Activated CD8-positive, alpha-beta T cell treated with anti-CD3 and anti-CD28 coated beads, Interleukin-2, amount 10 ng/mL, durations not matched to agents 7 days and 5 days (primary cell): ENCODE measurements around the gene MORN5. TPM values are rescaled to one million over a fixed set of nuclear protein-coding genes. Genes with fewer than 3 reads are reported as not detected.

Experiments
- ATAC-seq: fragments of 150-1000 bp; cut with Tn5 transposase; one replicate; pipeline ENCODE4 v1.10.0; 2021; ENCODE audit warnings: moderate library complexity
- CTCF ChIA-PET: fragments of 350-600 bp; sonication (Branson Sonifier 250); formaldehyde crosslinking; loops from one replicate; lab custom pipeline; 2021; ENCODE audit warnings: antibody characterized with exemption; lab: Charles Lee
- POLR2A ChIA-PET: fragments of 350-600 bp; sonication (Branson Sonifier 250); formaldehyde crosslinking; loops from one replicate; lab custom pipeline; 2021; ENCODE audit warnings: antibody characterized with exemption; lab: Charles Lee
- DNase-seq: peaks from one replicate; pipeline ENCODE4 v3.0.0-alpha.2; 2020
- H3K27ac Mint-ChIP-seq: one replicate; pipeline ENCODE4 v1.8.0; 2021; ENCODE audit warnings: mild to moderate bottlenecking, mixed read lengths
- H3K27me3 Mint-ChIP-seq: one replicate; pipeline ENCODE4 v1.8.0; 2021; ENCODE audit warnings: low read depth, mixed read lengths
- H3K36me3 Mint-ChIP-seq: one replicate; pipeline ENCODE4 v1.8.0; 2021; ENCODE audit warnings: low read depth, mixed read lengths
- H3K4me1 Mint-ChIP-seq: one replicate; pipeline ENCODE4 v1.8.0; 2021; ENCODE audit warnings: low read depth, mixed read lengths
- H3K4me3 Mint-ChIP-seq: one replicate; pipeline ENCODE4 v1.8.0; 2021; ENCODE audit warnings: mild to moderate bottlenecking, mixed read lengths
- H3K9me3 Mint-ChIP-seq: one replicate; pipeline ENCODE4 v1.8.0; 2022; ENCODE audit warnings: mixed read lengths; ENCODE audit not compliant: insufficient read depth
- total RNA-seq, 2 experiments: library from RNA; stranded (reverse); gene quantifications; one replicate each; pipeline ENCODE4 v1.2.3, GENCODE V29; 2021

The MORN5 gene
- total RNA-seq, 2 experiments from 2014 or later: not detected

GRCh38 chr9:122212473-122213004 is 52.8 kb downstream of the MORN5 start:
- H3K36me3 Mint-ChIP-seq: no peaks in the 10 kb centered on the region
- ATAC-seq: no peak
- H3K27ac Mint-ChIP-seq: no peak overlapping the region
- ChIA-PET POLR2A (no interaction called here), CTCF (interaction anchor here (1.5 kb wide), 1 partner anchor 138 kb away, joined by 3 read pairs; no protein-coding TSS in a partner anchor)
- H3K4me1 Mint-ChIP-seq: peaks cover 6% of the 10 kb centered on the region
- H3K27me3 Mint-ChIP-seq: peaks cover 57% of the 10 kb centered on the region
- no peak for DNase-seq
- H3K9me3 Mint-ChIP-seq: no peaks in the 10 kb centered on the region
- H3K4me3 Mint-ChIP-seq: peak overlapping the region; percentile 8

GRCh38 chr9:122213102-122213588 is 53.4 kb downstream of the MORN5 start:
- H3K27me3 Mint-ChIP-seq: peaks cover 60% of the 10 kb centered on the region
- ATAC-seq: no peak
- CTCF ChIA-PET: no interaction called here
- H3K4me1 Mint-ChIP-seq: peaks cover 9% of the 10 kb centered on the region
- no peak overlapping the region for H3K27ac Mint-ChIP-seq
- H3K9me3 Mint-ChIP-seq: no peaks in the 10 kb centered on the region
- POLR2A ChIA-PET: interaction anchor here (1.0 kb wide), 1 partner anchor 52 kb away, joined by 3 read pairs; the partner anchor contains the start of genes MRRF and RBM18
- peak overlapping the region; percentile 8 for H3K4me3 Mint-ChIP-seq
- DNase-seq: no peak
- H3K36me3 Mint-ChIP-seq: no peaks in the 10 kb centered on the region

GRCh38 chr9:122213589-122214413 is 54.1 kb downstream of the MORN5 start:
- peaks cover 16% of the 10 kb centered on the region for H3K4me1 Mint-ChIP-seq
- no peaks in the 10 kb centered on the region for H3K36me3 Mint-ChIP-seq
- DNase-seq: peak; percentile 67
- peak; percentile 88 for ATAC-seq
- H3K27me3 Mint-ChIP-seq: peaks cover 66% of the 10 kb centered on the region
- peak overlapping the region; percentile 49 for H3K4me3 Mint-ChIP-seq
- no peaks in the 10 kb centered on the region for H3K9me3 Mint-ChIP-seq
- no peak overlapping the region for H3K27ac Mint-ChIP-seq
- CTCF ChIA-PET: interaction anchor here (0.7 kb wide), 1 partner anchor 151 kb away, joined by 3 read pairs; no protein-coding TSS in a partner anchor
- POLR2A ChIA-PET: interaction anchor here (1.0 kb wide), 1 partner anchor 51 kb away, joined by 3 read pairs; the partner anchor contains the start of genes MRRF and RBM18

GRCh38 chr9:122214507-122214906 is 54.8 kb downstream of the MORN5 start:
- Mint-ChIP-seq H3K27me3 (peaks cover 73% of the 10 kb centered on the region), H3K36me3 (no peaks in the 10 kb centered on the region), H3K4me1 (peaks cover 23% of the 10 kb centered on the region), H3K9me3 (no peaks in the 10 kb centered on the region), H3K27ac (no peak overlapping the region), H3K4me3 (peak overlapping the region; percentile 49)
- ChIA-PET CTCF (no interaction called here), POLR2A (no interaction called here)
- no peak for ATAC-seq
- DNase-seq: no peak

GRCh38 chr9:122215663-122216062 is 56.0 kb downstream of the MORN5 start:
- peaks cover 81% of the 10 kb centered on the region for H3K27me3 Mint-ChIP-seq
- peaks cover 31% of the 10 kb centered on the region for H3K4me1 Mint-ChIP-seq
- ATAC-seq (no peak), DNase-seq (no peak)
- no peaks in the 10 kb centered on the region for H3K36me3 Mint-ChIP-seq
- no peak overlapping the region for H3K4me3 Mint-ChIP-seq
- ChIA-PET POLR2A (no interaction called here), CTCF (no interaction called here)
- H3K27ac Mint-ChIP-seq: no peak overlapping the region
- no peaks in the 10 kb centered on the region for H3K9me3 Mint-ChIP-seq

- H3K4me1 Mint-ChIP-seq: peaks cover 31% of the 10 kb centered on the region
- no peak overlapping the region for H3K27ac Mint-ChIP-seq
- H3K4me3 Mint-ChIP-seq: no peak overlapping the region
- DNase-seq (no peak), ATAC-seq (no peak)
- ChIA-PET CTCF (no interaction called here), POLR2A (no interaction called here)
- H3K36me3 Mint-ChIP-seq: no peaks in the 10 kb centered on the region
- peaks cover 80% of the 10 kb centered on the region for H3K27me3 Mint-ChIP-seq
- no peaks in the 10 kb centered on the region for H3K9me3 Mint-ChIP-seq
Observed at GRCh38 chr9:122216138-122216797, 56.6 kb downstream of the MORN5 start.

GRCh38 chr9:122216798-122217418 is 57.2 kb downstream of the MORN5 start:
- ChIA-PET CTCF (interaction anchor here (1.1 kb wide), 1 partner anchor 134 kb away, joined by 3 read pairs; no protein-coding TSS in a partner anchor), POLR2A (no interaction called here)
- Mint-ChIP-seq H3K27ac (no peak overlapping the region), H3K27me3 (peaks cover 80% of the 10 kb centered on the region), H3K9me3 (no peaks in the 10 kb centered on the region), H3K36me3 (no peaks in the 10 kb centered on the region), H3K4me1 (peaks cover 31% of the 10 kb centered on the region), H3K4me3 (no peak overlapping the region)
- DNase-seq (no peak), ATAC-seq (no peak)

GRCh38 chr9:122217640-122218039 is 57.9 kb downstream of the MORN5 start:
- H3K27me3 Mint-ChIP-seq: peaks cover 80% of the 10 kb centered on the region
- no peak for ATAC-seq
- no peak for DNase-seq
- no peaks in the 10 kb centered on the region for H3K36me3 Mint-ChIP-seq
- no peak overlapping the region for H3K4me3 Mint-ChIP-seq
- POLR2A ChIA-PET: no interaction called here
- H3K9me3 Mint-ChIP-seq: no peaks in the 10 kb centered on the region
- H3K4me1 Mint-ChIP-seq: peaks cover 31% of the 10 kb centered on the region
- no peak overlapping the region for H3K27ac Mint-ChIP-seq
- CTCF ChIA-PET: interaction anchor here (1.1 kb wide), 1 partner anchor 133 kb away, joined by 3 read pairs; no protein-coding TSS in a partner anchor

- Mint-ChIP-seq H3K27me3 (peaks cover 80% of the 10 kb centered on the region), H3K4me3 (peak overlapping the region; percentile 59), H3K27ac (no peak overlapping the region), H3K4me1 (peaks cover 32% of the 10 kb centered on the region), H3K9me3 (no peaks in the 10 kb centered on the region), H3K36me3 (no peaks in the 10 kb centered on the region)
- ChIA-PET POLR2A (no interaction called here), CTCF (interaction anchor here (1.1 kb wide), 1 partner anchor 132 kb away, joined by 3 read pairs; no protein-coding TSS in a partner anchor)
- ATAC-seq (peak; percentile 7), DNase-seq (peak; percentile 34)
Observed at GRCh38 chr9:122218071-122218934, 58.6 kb downstream of the MORN5 start.

GRCh38 chr9:122218935-122219855 is 59.5 kb downstream of the MORN5 start:
- H3K4me3 Mint-ChIP-seq: peak overlapping the region; percentile 59
- peaks cover 30% of the 10 kb centered on the region for H3K4me1 Mint-ChIP-seq
- ChIA-PET POLR2A (no interaction called here), CTCF (no interaction called here)
- H3K27ac Mint-ChIP-seq: no peak overlapping the region
- no peak for DNase-seq
- peak; percentile 49 for ATAC-seq
- no peaks in the 10 kb centered on the region for H3K36me3 Mint-ChIP-seq
- H3K27me3 Mint-ChIP-seq: peaks cover 80% of the 10 kb centered on the region
- H3K9me3 Mint-ChIP-seq: no peaks in the 10 kb centered on the region
